SK-N-SH (cell line): Measurements from ENCODE around the gene S100A13. TPM values are rescaled to one million over a fixed set of nuclear protein-coding genes. Genes with fewer than 3 reads are reported as not detected.

Experiments used
- CTCF ChIA-PET: fragments of 300-600, 350-600 bp; formaldehyde crosslinking; extraction: SDS; loops from one replicate; lab custom pipeline; 2021; lab: Yijun Ruan, JAX
- POLR2A ChIA-PET: fragments of 350-600 bp; sonication (Branson Sonifier 250); formaldehyde crosslinking; extraction: SDS; loops from one replicate; lab custom pipeline; 2020; ENCODE audit warnings: antibody characterized with exemption, inconsistent platforms; lab: Yijun Ruan, JAX
- DNase-seq: peaks from one replicate; pipeline ENCODE4 v3.0.0; 2012
- H2AFZ ChIP-seq: fragments of 200-600 bp; sonication (generic); 2 replicates; pipeline ENCODE4 v1.8.1; 2016; ENCODE audit warnings: antibody characterized with exemption, mild to moderate bottlenecking, low read depth
- H3F3A ChIP-seq: fragments of 200-600 bp; sonication (generic); replicated peaks from 2 replicates; pipeline ENCODE3; 2016; ENCODE audit warnings: antibody characterized with exemption, mild to moderate bottlenecking; ENCODE audit not compliant: insufficient read depth
- H3K27ac ChIP-seq, 2 experiments: fragments of 200-500 bp in 1 of 2; fragments of 200-600 bp in 1 of 2; sonication (Bioruptor generic) in 1 of 2; sonication (generic), shearing (Covaris generic) in 1 of 2; 2 replicates each; pipeline versions ENCODE4 v1.5.1 to v1.6.1; 2014 to 2016; ENCODE audit warnings: low read depth in 2 of 2, inconsistent platforms in 1 of 2, low read length in 1 of 2, mild to moderate bottlenecking in 1 of 2, mixed read lengths in 1 of 2
- H3K27me3 ChIP-seq: fragments of 200-600 bp; sonication (generic), shearing (Covaris generic); 2 replicates; pipeline ENCODE4 v1.6.1; 2016; ENCODE audit warnings: mixed run types; ENCODE audit not compliant: insufficient read depth
- H3K36me3 ChIP-seq, 2 experiments: fragments of 200-500 bp in 1 of 2; fragments of 200-600 bp in 1 of 2; sonication (Bioruptor generic) in 1 of 2; sonication (generic) in 1 of 2; replicated peaks in 1 of 2; 2 replicates each; pipeline versions ENCODE3 to v1.5.1; 2014 to 2016; ENCODE audit warnings: low read length in 1 of 2, mild to moderate bottlenecking in 1 of 2; ENCODE audit not compliant: insufficient read depth in 2 of 2, control insufficient read depth in 1 of 2
- H3K4me1 ChIP-seq, 2 experiments: fragments of 200-500 bp in 1 of 2; fragments of 200-600 bp in 1 of 2; sonication (Bioruptor generic) in 1 of 2; sonication (generic), shearing (Covaris generic) in 1 of 2; 2 replicates each; pipeline versions ENCODE4 v1.5.1 to v1.6.1; 2014 to 2016; ENCODE audit warnings: low read depth in 1 of 2, low read length in 1 of 2, mixed run types in 1 of 2; ENCODE audit not compliant: insufficient read depth in 2 of 2, control insufficient read depth in 1 of 2
- H3K4me2 ChIP-seq: fragments of 200-600 bp; sonication (generic), shearing (Covaris generic); 2 replicates; pipeline ENCODE4 v1.6.1; 2017; ENCODE audit warnings: mixed run types
- H3K4me3 ChIP-seq, 2 experiments: fragments of 200-500 bp in 1 of 2; fragments of 200-600 bp in 1 of 2; sonication (Bioruptor generic) in 1 of 2; sonication (generic), shearing (Covaris generic) in 1 of 2; 2 replicates each; pipeline versions ENCODE4 v1.5.1 to v1.8.1; 2014 to 2016; ENCODE audit warnings: low read depth in 2 of 2, inconsistent platforms in 1 of 2, low read length in 1 of 2, mild to moderate bottlenecking in 1 of 2, mixed read lengths in 1 of 2, moderate library complexity in 1 of 2
- H3K79me2 ChIP-seq: fragments of 200-600 bp; sonication (generic); 2 replicates; pipeline ENCODE4 v1.8.1; 2017; ENCODE audit warnings: mild to moderate bottlenecking; ENCODE audit not compliant: insufficient read depth
- H3K9ac ChIP-seq: fragments of 200-600 bp; sonication (generic); 2 replicates; pipeline ENCODE4 v1.6.1; 2017; ENCODE audit warnings: mixed run types
- H3K9me2 ChIP-seq: fragments of 200-600 bp; sonication (generic); 2 replicates; pipeline ENCODE4 v1.6.1; 2017; ENCODE audit warnings: mixed run types
- H3K9me3 ChIP-seq: fragments of 200-600 bp; sonication (generic); 2 replicates; pipeline ENCODE4 v1.6.1; 2017; ENCODE audit warnings: mixed run types, mild to moderate bottlenecking, moderate library complexity
- H4K20me1 ChIP-seq: fragments of 200-600 bp; sonication (generic); 2 replicates; pipeline ENCODE4 v1.6.1; 2017; ENCODE audit warnings: mild to moderate bottlenecking, mixed run types; ENCODE audit not compliant: insufficient read depth
- CHD2 ChIP-seq: fragments of 150-350 bp; IDR thresholded peaks from 2 replicates; pipeline ENCODE4 v1.6.1; 2018; ENCODE audit warnings: low read length; ENCODE audit not compliant: partially characterized antibody
- CTCF ChIP-seq: fragments of 200-600 bp; sonication (generic); IDR thresholded peaks from 2 replicates; pipeline ENCODE4 v1.6.1; 2017; ENCODE audit warnings: antibody characterized with exemption, mild to moderate bottlenecking, moderate library complexity
- EP300 ChIP-seq, 2 experiments: IDR thresholded peaks; 2 replicates each; pipeline versions ENCODE4 v1.4.0 to v1.6.1; 2012; ENCODE audit warnings: borderline replicate concordance in 1 of 2, low read depth in 1 of 2, low read length in 1 of 2
- EZH2phosphoT487 ChIP-seq: fragments of 200-600 bp; sonication (generic); IDR thresholded peaks from 2 replicates; pipeline ENCODE4 v1.6.1; 2017; ENCODE audit warnings: low read depth, mixed run types, mild to moderate bottlenecking, antibody characterized with exemption, moderate library complexity, borderline replicate concordance
- GABPA ChIP-seq: IDR thresholded peaks from 2 replicates; pipeline ENCODE4 v1.4.0; 2012; ENCODE audit warnings: low read depth, mild to moderate bottlenecking
- MEF2A ChIP-seq: IDR thresholded peaks from 2 replicates; pipeline ENCODE4 v1.4.0; 2012; ENCODE audit warnings: low read depth, borderline replicate concordance
- MXI1 ChIP-seq: IDR thresholded peaks from 2 replicates; pipeline ENCODE4 v1.6.1; 2012; ENCODE audit warnings: mild to moderate bottlenecking, low read depth, low read length, improper control_type of control experiment
- NFIC ChIP-seq: IDR thresholded peaks from 2 replicates; pipeline ENCODE4 v1.4.0; 2012; ENCODE audit warnings: borderline replicate concordance
- PBX3 ChIP-seq: IDR thresholded peaks from 2 replicates; pipeline ENCODE4; 2012
- POLR2AphosphoS5 ChIP-seq: IDR thresholded peaks from 2 replicates; pipeline ENCODE4 v1.6.1; 2012; ENCODE audit warnings: low read depth, low read length
- RCOR1 ChIP-seq: fragments of 150-350 bp; IDR thresholded peaks from 2 replicates; pipeline ENCODE4 v1.6.1; 2017; ENCODE audit warnings: antibody characterized with exemption, low read length
- RFX5 ChIP-seq: IDR thresholded peaks from 2 replicates; pipeline ENCODE4 v1.6.1; 2012; ENCODE audit warnings: mild to moderate bottlenecking, improper control_type of control experiment, low read length
- TAF1 ChIP-seq: IDR thresholded peaks from 2 replicates; pipeline ENCODE4 v1.6.1; 2012; ENCODE audit warnings: low read depth, mild to moderate bottlenecking, low read length, moderate library complexity, borderline replicate concordance
- TEAD4 ChIP-seq: IDR thresholded peaks from 2 replicates; pipeline ENCODE4 v1.4.0; 2012; ENCODE audit warnings: mild to moderate bottlenecking, borderline replicate concordance; ENCODE audit not compliant: insufficient read depth
- USF2 ChIP-seq: fragments of 150-350 bp; IDR thresholded peaks from 2 replicates; pipeline ENCODE4 v1.6.1; 2017; ENCODE audit warnings: antibody characterized with exemption, low read length, low read depth, borderline replicate concordance
- YY1 ChIP-seq: IDR thresholded peaks from 2 replicates; pipeline ENCODE4 v1.4.0; 2012; ENCODE audit warnings: low read depth, mild to moderate bottlenecking
- WGBS: methylation state at CpG from one replicate; pipeline ENCODE4 v1.1.6; 2017; ENCODE audit warnings: low lambda C conversion rate; 5-methylcytosine and 5-hydroxymethylcytosine counted together
- polyA plus RNA-seq, 3 experiments: library from polyadenylated mRNA; depleted of rRNA; stranded (reverse); fragments of >200 nt; gene quantifications; 2 replicates each; pipeline ENCODE4 v1.2.3, GENCODE V29; 2012

The S100A13 gene
- polyA plus RNA-seq, 1 of the 3 experiments (the other 2 are of a cell fraction) = 12.3 TPM

- Histone ChIP-seq H3K9me3 (no peaks in the 10 kb centered on the region), H3K4me1 (peaks cover 0 to 10% of the 10 kb centered on the region in 2 experiments; a peak in 1 of 4 replicates), H3K4me3 (no peak overlapping the region), H3K79me2 (no peaks in the 10 kb centered on the region), H3K36me3 (peaks cover 0 to 1% of the 10 kb centered on the region in 2 experiments), H3K27ac (no peak overlapping the region), H3F3A (no peaks in the 10 kb centered on the region), H3K27me3 (no peaks in the 10 kb centered on the region), H4K20me1 (no peaks in the 10 kb centered on the region), H3K9me2 (no peaks in the 10 kb centered on the region), H3K9ac (no peak overlapping the region), H2AFZ (no peak overlapping the region), H3K4me2 (no peak overlapping the region)
- no peak for DNase-seq
- TF ChIP-seq YY1 (no peak), CHD2 (no peak), EP300 (IDR thresholded peaks at IDR 0.05; ENCODE audit: borderline replicate concordance in 1 of 2, low read depth in 1 of 2, low read length in 1 of 2) (no peak), MEF2A (no peak), POLR2AphosphoS5 (no peak), RCOR1 (no peak), PBX3 (no peak), USF2 (no peak), CTCF (no peak), TAF1 (no peak), NFIC (no peak), EZH2phosphoT487 (no peak), GABPA (no peak), RFX5 (no peak)
- WGBS = 88% methylated on average over 1 of the region's 1 CpG
- POLR2A ChIA-PET = interaction anchor here (0.8 kb wide), 1 partner anchor 14 kb away, joined by 3 read pairs; no protein-coding TSS in a partner anchor
- CTCF ChIA-PET = interaction anchor here (1.7 kb wide), 1 partner anchor 26 kb away, joined by 7 read pairs; no protein-coding TSS in a partner anchor
These were observed 24.5 kb upstream of the S100A13 start for GRCh38 chr1:153651771-153652170.

- POLR2A ChIA-PET = interaction anchor here (6.4 kb wide), 1 partner anchor 15 kb away, joined by 32 read pairs; the partner anchor contains the start of gene CHTOP
- CTCF ChIA-PET = interaction anchor here (0.7 to 1.0 kb wide), 2 partner anchors 9 to 16 kb away, joined by 3 to 4 read pairs; partner anchors contain the start of genes CHTOP and SNAPIN
- Histone ChIP-seq H3K4me3 (no peak overlapping the region), H3K27me3 (no peaks in the 10 kb centered on the region), H3K9me3 (no peaks in the 10 kb centered on the region), H3K9ac (no peak overlapping the region), H4K20me1 (no peaks in the 10 kb centered on the region), H3K4me1 (peaks cover 0 to 10% of the 10 kb centered on the region in 2 experiments; a peak in 1 of 4 replicates), H3K9me2 (no peaks in the 10 kb centered on the region), H3K36me3 (peaks cover 13 to 17% of the 10 kb centered on the region in 2 experiments), H3K27ac (no peak overlapping the region), H3F3A (peaks cover 16% of the 10 kb centered on the region), H3K4me2 (no peak overlapping the region), H3K79me2 (no peaks in the 10 kb centered on the region), H2AFZ (no peak overlapping the region)
- no peak for DNase-seq
- TF ChIP-seq TEAD4 = no peak
- no peak for TF ChIP-seq EP300 (IDR thresholded peaks at IDR 0.05; ENCODE audit: borderline replicate concordance in 1 of 2, low read depth in 1 of 2, low read length in 1 of 2)
- no peak for TF ChIP-seq EZH2phosphoT487
- TF ChIP-seq CHD2 = no peak
- no peak for TF ChIP-seq YY1
- no peak for TF ChIP-seq RFX5
- TF ChIP-seq MXI1 = no peak
- no peak for TF ChIP-seq PBX3
- TF ChIP-seq CTCF = no peak
- no peak for TF ChIP-seq GABPA
- WGBS = 83% methylated on average over 2 of the region's 2 CpGs
These were observed 22.5 kb upstream of the S100A13 start for GRCh38 chr1:153649863-153650235.
